HG03066 (cell line): ENCODE data around the gene EMC8.

Experiments
- ATAC-seq: cut with Tn5 transposase; IDR thresholded peaks from one replicate; pipeline ENCODE4 v1.9.1; 2021; ENCODE audit warnings: low read depth; ENCODE audit not compliant: unreplicated experiment

EMC8 gene

GRCh38 chr16:85835956-85836705 lies 36.8 kb upstream of the EMC8 start:
- ATAC-seq: no peak

GRCh38 chr16:85835227-85835751 lies 35.9 kb upstream of the EMC8 start:
- ATAC-seq: no peak

DNA sequence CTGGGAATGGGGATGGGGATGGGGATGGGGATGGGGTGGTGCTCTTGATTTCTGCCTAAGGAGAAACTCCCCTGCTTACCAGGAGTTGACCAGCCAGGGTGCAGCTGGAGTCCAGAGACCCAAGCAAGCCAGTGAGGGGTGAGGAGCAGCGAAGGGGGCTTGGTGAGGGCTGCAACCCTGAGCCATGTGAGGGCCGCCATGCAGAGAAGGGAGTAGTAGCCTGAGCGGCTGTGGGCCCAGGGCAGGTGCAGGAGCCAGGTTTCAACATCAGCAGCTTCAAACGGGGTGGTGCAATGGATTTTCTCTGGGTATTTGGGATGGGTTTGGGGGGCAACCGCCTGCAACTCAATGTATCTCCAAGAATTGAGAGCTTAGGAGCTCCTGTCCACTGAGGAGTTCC lies 35.4 kb upstream of the EMC8 start:
- no peak for ATAC-seq

- no peak for ATAC-seq
Observed at GRCh38 chr16:85833219-85833920, 34.0 kb upstream of the EMC8 start.

DNA sequence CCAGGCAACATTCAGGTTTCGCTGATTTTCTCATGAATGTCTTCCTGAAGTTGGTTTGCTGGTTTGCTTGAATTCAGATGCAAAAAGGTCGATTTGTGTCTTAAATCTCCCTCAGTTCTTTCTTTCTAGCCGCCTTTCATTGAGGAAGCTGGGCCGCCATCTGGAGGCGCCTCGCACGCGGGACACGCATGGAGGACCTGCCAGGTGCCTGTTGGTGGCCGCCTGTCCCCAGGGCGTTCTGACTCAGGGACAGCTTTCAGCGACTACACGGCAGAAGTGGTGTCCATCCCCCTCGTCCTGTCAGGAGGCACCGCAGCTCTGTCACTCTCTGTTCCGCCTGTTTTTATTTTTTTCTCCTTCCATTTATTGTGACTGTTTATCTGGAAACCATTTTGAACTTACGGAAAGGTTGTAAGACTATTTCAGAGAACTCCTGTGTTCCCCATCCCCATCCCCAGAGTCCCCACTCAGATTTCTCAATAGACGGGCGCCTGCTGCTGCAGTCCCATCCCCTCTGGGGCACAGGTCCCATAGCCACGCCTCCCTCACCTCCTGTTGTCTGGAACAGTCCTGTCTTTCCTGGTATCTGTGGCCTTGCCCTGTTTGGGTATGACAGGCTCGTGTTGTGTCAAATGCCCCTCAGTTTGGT lies 33.4 kb upstream of the EMC8 start:
- no peak for ATAC-seq

- ATAC-seq: no peak
Observed at GRCh38 chr16:85830821-85831220, 31.5 kb upstream of the EMC8 start.

- ATAC-seq: no peak
Observed at GRCh38 chr16:85829751-85830445, 30.6 kb upstream of the EMC8 start.

DNA sequence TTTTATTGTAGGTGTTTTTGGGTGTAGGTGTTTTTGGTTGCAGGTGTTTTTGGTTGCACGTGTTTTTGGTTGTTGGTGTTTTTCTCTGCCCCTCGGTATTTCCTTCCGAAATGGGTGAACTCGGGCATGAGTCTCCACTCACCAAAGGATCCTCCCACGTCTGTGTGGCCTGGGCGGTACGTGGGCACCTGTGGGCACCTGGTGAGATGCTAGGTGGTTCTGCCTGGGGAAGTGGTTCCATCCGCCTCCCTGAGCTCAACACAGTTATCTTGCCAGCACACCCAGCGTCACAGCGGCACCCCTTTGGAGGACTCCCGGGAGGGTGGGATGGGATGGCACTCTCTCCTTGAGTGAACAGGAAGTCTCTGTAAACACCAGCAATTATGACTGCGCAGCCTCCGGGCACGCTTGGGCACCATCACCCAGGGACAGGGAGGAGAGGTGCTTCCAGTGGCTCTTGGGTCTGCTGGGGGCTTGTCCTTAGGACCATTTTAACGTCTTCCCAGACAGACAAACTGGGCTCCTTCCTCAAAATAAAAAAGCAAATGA lies 29.9 kb upstream of the EMC8 start:
- ATAC-seq: no peak

DNA sequence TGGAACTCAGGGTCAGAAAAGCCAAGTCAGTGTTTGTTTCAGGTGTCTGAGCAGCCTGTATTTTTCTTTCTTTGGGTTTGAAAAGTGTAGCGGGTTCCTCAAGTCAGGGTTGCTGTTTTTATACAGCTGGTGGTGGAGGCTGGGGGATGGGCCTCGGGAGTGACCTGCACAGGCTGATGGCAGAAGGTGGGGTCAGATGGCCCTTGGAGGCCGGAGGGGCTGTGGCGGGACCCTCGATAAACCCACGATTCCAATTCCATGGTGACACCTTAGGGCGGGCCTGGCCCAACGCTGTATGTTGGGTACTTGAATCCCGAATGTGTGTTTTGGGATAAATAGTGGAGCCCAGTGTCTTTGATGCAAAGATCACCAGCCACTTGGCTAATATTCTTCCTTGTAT lies 28.8 kb upstream of the EMC8 start:
- no peak for ATAC-seq

DNA sequence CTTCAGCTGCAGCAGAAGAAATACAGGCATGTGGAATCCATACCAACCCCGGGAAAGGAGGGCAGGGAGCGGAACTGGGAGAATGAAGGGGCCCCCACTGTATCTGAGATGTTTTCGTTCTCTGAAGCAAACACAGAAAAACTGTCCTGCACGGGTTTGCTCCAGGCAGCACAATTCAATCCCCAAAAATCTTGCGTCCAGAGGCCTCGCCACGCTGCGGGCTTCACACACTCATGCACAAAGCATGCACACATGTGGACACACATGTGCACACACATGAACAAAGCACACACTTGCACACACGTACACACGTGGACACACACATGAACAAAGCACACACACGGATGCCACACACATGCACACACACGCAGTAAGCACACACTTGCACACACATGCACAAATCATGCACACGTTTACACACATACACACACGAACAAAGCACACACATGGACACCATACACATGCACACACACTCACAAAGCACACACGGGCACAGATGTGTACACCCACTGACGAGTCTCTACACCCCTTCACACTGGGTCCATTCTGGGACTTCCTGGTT lies 27.4 kb upstream of the EMC8 start:
- no peak for ATAC-seq

DNA sequence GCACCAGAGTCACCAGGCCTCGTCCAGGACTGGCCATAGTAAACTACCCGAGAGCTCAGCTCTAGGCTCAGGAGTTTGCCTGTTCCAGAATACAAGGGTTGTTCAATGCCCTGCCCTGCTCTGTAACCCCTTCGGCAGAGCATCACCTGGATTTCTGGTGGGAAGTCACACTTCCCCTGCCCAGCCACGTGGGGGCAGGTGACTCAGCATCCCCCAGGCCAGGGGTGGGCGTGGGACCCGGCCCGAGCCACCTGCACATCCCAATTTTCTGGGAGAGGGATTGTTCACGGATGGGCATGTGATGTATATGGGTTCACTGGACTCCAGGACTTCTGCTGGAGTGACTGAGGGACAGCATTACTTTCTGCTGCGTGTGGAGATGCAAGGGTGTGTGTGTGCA lies 26.0 kb upstream of the EMC8 start:
- ATAC-seq: no peak

- ATAC-seq: no peak
Observed at GRCh38 chr16:85824161-85825135, 25.1 kb upstream of the EMC8 start.

GRCh38 chr16:85823328-85823920 lies 24.1 kb upstream of the EMC8 start:
- no peak for ATAC-seq

GRCh38 chr16:85822145-85822544 lies 22.8 kb upstream of the EMC8 start:
- ATAC-seq: no peak

- no peak for ATAC-seq
Observed at GRCh38 chr16:85821390-85822135, 22.2 kb upstream of the EMC8 start.

DNA sequence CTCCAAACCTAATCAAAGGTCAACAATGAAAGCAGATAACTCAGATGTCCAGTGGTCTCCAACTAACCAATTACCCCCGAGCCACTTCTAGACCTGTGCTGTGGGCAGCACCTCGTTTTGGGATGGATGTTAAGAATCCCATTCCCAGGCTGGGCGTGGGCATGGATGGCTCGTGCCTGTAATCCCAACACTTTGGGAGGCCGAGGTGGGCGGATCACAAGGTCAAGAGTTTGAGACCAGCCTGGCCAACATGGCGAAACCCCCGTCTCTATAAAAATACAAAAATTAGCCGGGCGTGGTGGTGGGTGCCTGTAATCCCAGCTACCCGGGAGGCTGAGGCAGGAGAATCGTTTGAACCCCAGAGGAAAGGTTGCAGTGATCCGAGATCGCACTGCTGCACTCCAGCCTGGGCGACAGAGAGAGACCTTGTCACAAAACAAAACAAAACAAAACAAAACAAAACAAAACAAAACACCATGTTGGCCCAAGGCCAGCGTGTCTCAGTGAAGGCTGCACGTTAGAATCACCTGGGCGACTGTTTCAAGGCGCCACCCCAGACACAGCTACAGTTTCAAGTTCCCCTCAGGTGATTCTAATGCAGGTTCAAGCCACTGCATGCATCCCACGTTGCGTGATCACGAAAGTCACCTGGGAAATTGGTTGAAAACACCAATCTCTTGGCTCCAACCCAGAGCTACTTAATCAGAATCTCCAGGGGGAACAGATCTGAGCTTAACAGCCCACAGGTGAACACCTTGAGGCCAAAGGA lies 21.4 kb upstream of the EMC8 start:
- no peak for ATAC-seq

GRCh38 chr16:85819771-85820170 lies 20.4 kb upstream of the EMC8 start:
- no peak for ATAC-seq
